ENCODE measurements around the gene ARL15. TPM values are rescaled to one million over a fixed set of nuclear protein-coding genes. Genes with fewer than 3 reads are reported as not detected.

Gene ARL15
- total and polyA plus RNA-seq, 2 of the 8 experiments (the other 6 are each of a cell fraction or from before 2014, with no cell fraction given) = 9.9 to 21.2 TPM

GRCh38 chr5:54156577-54156976, 153.8 kb downstream of the ARL15 start:
- no peak overlapping the region for H2BK20ac ChIP-seq (ENCODE audit: low read length)
- H4K20me1 ChIP-seq (replicated peaks in 1 of 2; ENCODE audit: control insufficient read depth in 1 of 2, insufficient read depth in 2 of 2, low read length in 2 of 2) = no peaks in the 10 kb centered on the region
- TF ChIP-seq KDM1A (IDR thresholded peaks at IDR 0.05; ENCODE audit: borderline replicate concordance, low read length) (no peak), RNF2 (IDR thresholded peaks at IDR 0.05; ENCODE audit: borderline replicate concordance, low read depth, low read length, missing control alignments, poor library complexity, severe bottlenecking) (no peak)
- H3K4ac ChIP-seq (replicated peaks; ENCODE audit: insufficient read length, low read depth, low read length) = peak overlapping the region; percentile 23
- H2BK12ac ChIP-seq (ENCODE audit: low read depth, low read length) = no peak overlapping the region
- no peak overlapping the region for H3K56ac ChIP-seq (replicated peaks; ENCODE audit: insufficient read length, low read depth, low read length)
- H3K23ac ChIP-seq (ENCODE audit: insufficient read length) = no peak overlapping the region
- no peaks in the 10 kb centered on the region for H3K79me2 ChIP-seq (ENCODE audit: control insufficient read depth in 1 of 2, insufficient read depth in 2 of 2, low read length in 2 of 2)
- DNase-seq (ENCODE audit: low read depth in 1 of 2, low spot score in 2 of 2) (no peak), FAIRE-seq (no peak)
- H3K79me1 ChIP-seq (ENCODE audit: low read depth, low read length) = no peaks in the 10 kb centered on the region
- H4K91ac ChIP-seq (replicated peaks; ENCODE audit: insufficient read length, low read length) = no peak overlapping the region
- no peak overlapping the region for H3K27ac ChIP-seq (ENCODE audit: low read depth, low read length)
- H2BK120ac ChIP-seq (replicated peaks; ENCODE audit: low read depth, low read length) = no peak overlapping the region
- CTCF ChIA-PET (ENCODE audit: partially characterized antibody) = no interaction called here
- H3K4me1 ChIP-seq (replicated peaks in 1 of 4; ENCODE audit: control insufficient read depth in 3 of 4, insufficient read depth in 4 of 4, low read length in 3 of 4) = no peaks in the 10 kb centered on the region
- no peak overlapping the region for H4K8ac ChIP-seq (ENCODE audit: extremely low read depth, insufficient read depth, low read length)
- WGBS, 2 experiments (ENCODE audit: extremely low coverage in 1 of 2, insufficient coverage in 1 of 2, insufficient read length in 1 of 2, insufficient replicate concordance in 2 of 2, low coverage in 1 of 2, low lambda C conversion rate in 2 of 2, missing lambda C conversion rate in 1 of 2) = 76% methylated on average over 1 of the region's 1 CpG; no CpG with 5 or more reads in 1 of the 2 experiments
- H3K4me2 ChIP-seq (ENCODE audit: insufficient read depth in 1 of 2, low read depth in 2 of 2, low read length in 2 of 2) = no peak overlapping the region
- H2BK15ac ChIP-seq (ENCODE audit: low read length) = no peak overlapping the region
- H3K27me3 ChIP-seq (replicated peaks in 1 of 4; ENCODE audit: control insufficient read depth in 3 of 4, extremely low read depth in 1 of 4, insufficient read depth in 3 of 4, low read length in 3 of 4) = no peaks in the 10 kb centered on the region
- no peak overlapping the region for H2BK5ac ChIP-seq (ENCODE audit: low read depth, low read length)
- no peak overlapping the region for H2AK5ac ChIP-seq (ENCODE audit: low read depth, low read length)
- H3K23me2 ChIP-seq (ENCODE audit: low read depth, low read length) = no peaks in the 10 kb centered on the region; the same call in 1 of the 2 replicates
- no peak overlapping the region for H3K9ac ChIP-seq (replicated peaks in 1 of 4; ENCODE audit: extremely low read depth in 1 of 4, low read depth in 3 of 4, low read length in 3 of 4)
- H3K36me3 ChIP-seq (ENCODE audit: control insufficient read depth in 2 of 4, insufficient read depth in 4 of 4, low read length in 3 of 4) = no peaks in the 10 kb centered on the region
- H3K14ac ChIP-seq (ENCODE audit: insufficient read length) = no peak overlapping the region
- no peaks in the 10 kb centered on the region for H3K9me3 ChIP-seq (ENCODE audit: insufficient read depth in 2 of 2, low read depth in 1 of 2, low read length in 1 of 2)
- H2AFZ ChIP-seq (ENCODE audit: low read length) = no peak overlapping the region
- POLR2A ChIA-PET (ENCODE audit: partially characterized antibody) = no interaction called here
- no peak overlapping the region for H3K18ac ChIP-seq (ENCODE audit: extremely low read depth, low read length)
- no peak overlapping the region for H3K4me3 ChIP-seq (ENCODE audit: extremely low read depth in 1 of 4, insufficient read depth in 2 of 4, low read depth in 3 of 4, low read length in 4 of 4)
- H4K5ac ChIP-seq (ENCODE audit: insufficient read length, low read depth, low read length) = no peak overlapping the region

Measured in H1 (cell line).